NCI-H2171 treated with DMSO at 0.1 percent for 48 hours (cell line): ENCODE measurements around the gene LZTFL1.
"Not testable (repeated sequence)": the region's sequence is repeated elsewhere in the genome, so short reads cannot be mapped to it uniquely, and the experiment has no call there.

Experiments
- DNase-seq: peaks from one replicate; lab custom pipeline; 2025; lab: John Stamatoyannopoulos, UW

Gene LZTFL1

DNA sequence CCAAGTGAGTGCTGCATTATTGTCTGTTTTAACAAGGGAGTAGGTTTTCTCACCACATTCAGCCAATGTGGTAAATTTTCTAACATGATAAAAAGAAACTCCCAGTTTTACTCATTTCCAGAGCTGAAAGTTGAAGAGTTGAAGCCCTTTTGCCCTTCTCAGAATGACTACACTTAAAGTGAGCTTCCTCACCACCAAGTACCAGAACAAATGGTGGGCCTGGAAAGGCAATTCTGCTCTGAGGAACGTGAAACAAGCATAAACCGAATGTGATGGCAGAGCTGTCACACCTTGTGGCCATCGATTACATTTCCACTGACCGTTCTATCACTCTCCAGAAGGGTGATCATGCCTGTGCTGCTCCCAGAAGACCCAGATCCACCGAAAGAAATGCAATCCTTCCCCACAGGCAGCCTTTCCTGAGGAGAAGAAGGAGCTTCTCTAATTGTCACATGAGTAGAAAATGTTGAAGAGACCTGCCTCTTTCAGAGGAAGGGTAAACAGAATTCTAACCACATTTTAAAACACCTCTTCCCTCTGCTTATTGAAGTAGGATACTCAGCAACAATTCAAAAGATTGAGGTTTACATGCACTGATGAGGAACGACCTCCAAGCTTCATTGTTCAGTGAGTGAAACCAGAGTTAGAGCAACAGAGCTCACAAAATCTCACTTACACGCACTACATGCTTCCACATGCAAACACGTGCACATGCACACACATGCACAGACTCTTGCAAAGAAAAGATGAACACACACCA lies 23.0 kb upstream of the LZTFL1 start:
- no peak for DNase-seq

- DNase-seq = no peak
These were observed 19.3 kb upstream of the LZTFL1 start for GRCh38 chr3:45861043-45861719.

DNA sequence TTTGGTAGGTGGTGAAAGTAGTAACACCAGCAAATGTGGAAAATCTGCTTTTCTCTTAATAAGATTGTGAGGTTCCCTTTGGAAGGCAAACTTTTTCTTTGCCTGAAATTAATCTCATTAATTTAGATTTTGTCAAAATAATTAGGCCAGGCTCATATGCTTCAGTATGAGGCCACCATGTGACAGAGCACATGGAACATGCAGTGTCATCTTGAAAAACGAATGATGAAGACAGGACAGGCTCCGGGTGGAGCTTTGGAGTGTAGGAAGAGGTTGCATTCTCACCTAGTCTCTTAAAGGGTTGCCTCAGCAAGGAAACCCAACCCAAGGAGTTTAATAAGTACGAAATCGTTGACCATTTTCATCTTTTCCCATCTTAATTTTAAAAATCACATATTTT lies 18.6 kb upstream of the LZTFL1 start:
- DNase-seq = no peak

DNA sequence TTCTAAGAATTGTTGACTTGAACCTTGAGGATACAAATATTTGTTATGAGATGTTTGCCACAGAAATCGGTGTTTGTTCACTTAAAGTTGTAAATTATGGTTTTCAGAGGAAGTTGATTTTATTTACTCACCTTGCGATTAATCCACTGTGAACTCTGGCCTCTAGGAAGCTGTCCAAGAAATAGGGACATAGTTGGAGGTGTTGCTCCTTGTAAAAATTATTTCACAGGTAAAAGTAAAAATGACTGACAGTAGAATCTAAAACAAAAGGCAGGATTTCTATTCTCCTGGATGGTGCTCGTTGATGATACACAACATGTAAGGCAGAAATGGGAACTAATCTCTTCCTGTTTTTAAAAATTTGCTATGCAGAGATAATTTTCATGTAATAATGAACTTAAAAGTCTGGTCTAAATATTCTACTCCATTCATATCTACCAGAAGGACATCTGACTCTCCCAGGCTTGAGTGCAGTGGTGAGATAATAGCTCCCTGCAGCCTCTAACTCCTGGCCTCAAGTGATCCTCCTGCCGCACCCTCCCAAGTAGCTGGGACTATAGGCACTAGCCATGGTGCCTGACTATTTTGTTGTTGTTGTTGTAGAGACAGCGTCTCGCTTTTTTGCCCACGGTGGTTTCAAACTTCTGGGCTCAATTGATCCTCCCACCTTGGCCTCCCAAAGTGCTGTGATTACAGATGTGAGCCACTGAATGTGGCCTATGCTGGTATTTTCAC lies 17.1 kb upstream of the LZTFL1 start:
- DNase-seq = no peak

- not testable (repeated sequence) for DNase-seq
These were observed 15.1 kb upstream of the LZTFL1 start for GRCh38 chr3:45857024-45857423.

- DNase-seq = not testable (repeated sequence)
These were observed 14.4 kb upstream of the LZTFL1 start for GRCh38 chr3:45856323-45856722.

DNA sequence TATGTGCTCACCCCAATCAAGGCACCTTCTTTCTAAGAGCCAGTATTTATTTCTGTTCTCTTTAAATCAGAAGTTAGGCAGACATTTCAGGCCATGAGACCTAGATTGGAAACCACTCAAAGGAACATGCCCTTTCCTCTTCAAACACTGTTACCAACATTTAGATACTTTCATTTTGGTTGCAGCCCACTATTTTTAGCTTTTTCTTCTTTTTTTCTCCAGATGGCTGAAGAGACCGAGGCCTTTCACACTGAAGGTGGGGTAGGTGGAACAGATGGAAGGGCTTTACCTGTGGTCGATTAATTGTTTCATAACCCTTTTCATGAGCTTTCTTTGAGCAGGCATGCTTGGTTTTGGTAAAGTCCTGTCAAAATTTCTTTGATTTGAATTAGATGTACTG lies 10.9 kb upstream of the LZTFL1 start:
- DNase-seq = peak; percentile 1

- no peak for DNase-seq
These were observed 6.5 kb upstream of the LZTFL1 start for GRCh38 chr3:45848392-45848791.

GRCh38 chr3:45844616-45845015 lies 2.7 kb upstream of the LZTFL1 start:
- no peak for DNase-seq

DNA sequence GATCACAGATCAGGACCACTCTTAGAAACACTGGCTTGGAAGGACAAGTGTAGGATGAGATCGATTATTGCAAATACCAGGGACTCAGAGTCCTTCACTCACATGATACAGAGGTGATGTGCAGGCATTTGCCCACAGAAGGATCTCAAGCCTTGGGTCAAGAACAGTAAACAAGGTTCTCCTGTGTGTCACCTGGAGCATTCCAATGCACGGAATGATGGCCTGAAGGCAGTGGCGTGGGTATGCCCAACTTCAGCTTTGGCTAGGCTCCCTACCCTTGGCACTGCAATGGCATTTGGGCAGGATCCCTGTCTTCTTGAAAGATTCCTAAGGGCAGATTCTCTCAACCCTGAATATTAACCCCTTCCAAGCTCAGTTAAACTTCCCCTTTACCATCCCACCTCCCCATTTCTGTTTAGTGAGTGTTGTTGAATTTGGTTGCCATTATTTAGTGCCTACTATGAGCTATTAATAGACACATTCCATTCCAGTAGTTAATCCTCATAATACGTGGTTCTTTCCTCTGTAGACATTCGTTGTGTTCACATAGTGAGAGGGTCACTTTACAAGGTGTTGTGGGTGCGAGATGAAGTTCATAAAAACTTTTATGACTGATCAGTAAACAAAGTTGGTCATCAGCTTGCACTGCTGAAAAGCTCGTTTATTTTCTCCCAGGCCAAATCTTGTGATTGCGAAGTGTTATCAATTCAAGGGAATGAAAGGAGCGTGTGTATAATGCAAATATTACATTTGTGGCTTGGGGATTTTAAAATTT lies 1.1 kb upstream of the LZTFL1 start:
- DNase-seq = no peak

DNA sequence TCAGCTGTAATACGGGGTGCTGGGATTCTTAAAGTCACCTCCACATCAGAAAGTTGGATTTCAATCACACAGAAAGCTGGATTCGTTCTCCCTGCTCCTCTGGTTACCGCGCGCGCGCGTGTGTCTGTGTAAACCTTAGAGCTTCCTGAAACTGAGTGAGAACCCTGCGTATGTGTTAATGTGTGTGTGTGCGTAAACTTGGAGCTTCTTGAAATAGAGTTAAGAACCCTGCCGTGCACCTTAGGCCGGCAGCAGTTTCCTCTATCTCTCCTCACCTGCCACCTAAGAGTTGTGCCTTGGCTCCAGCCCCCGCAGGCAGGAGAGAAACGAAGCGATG lies 531 bp downstream of the LZTFL1 start:
- no peak for DNase-seq

DNA sequence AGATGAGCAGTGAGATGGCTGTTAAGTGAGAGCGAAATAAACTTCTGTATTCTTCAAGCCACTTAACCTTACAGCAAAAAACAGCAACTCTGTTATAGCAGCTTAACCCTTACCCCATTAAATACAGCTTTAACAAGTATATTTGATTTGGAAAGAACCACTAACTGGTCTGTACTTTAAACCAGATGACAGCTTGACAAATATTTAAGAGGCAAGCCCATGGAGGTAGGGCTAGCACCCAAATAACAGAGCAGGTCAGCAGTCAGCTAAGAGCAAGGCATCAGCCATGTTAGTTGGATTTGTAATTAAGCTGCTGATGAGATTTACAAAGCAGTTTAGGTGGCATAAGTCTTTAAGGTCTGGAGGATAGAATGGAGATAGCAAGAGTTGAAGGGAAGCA lies 3.5 kb downstream of the LZTFL1 start:
- DNase-seq = no peak

GRCh38 chr3:45832699-45833098 lies 9.2 kb downstream of the LZTFL1 start:
- peak; percentile 16 for DNase-seq

GRCh38 chr3:45830121-45830520 lies 11.8 kb downstream of the LZTFL1 start:
- DNase-seq = no peak

GRCh38 chr3:45826908-45827307 lies 15.0 kb downstream of the LZTFL1 start:
- DNase-seq = no peak

DNA sequence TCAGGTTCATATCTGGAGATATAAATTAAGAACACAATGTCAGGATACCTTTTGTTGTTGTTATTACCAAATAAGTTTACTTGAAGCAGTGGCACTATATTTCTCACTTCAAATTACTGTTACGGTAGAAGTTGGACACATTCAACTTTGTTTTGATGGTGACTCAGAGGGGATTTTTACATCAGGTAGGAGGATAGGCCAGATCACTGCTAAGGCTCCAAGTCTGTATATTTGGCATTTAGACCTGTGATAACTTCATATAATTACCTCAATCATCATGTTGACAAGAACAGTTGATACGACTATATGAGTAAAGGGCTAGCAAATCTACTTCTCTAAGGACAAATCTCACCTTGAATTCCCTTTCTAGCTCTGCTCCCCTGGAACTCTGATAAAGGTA lies 15.6 kb downstream of the LZTFL1 start:
- DNase-seq = no peak

DNA sequence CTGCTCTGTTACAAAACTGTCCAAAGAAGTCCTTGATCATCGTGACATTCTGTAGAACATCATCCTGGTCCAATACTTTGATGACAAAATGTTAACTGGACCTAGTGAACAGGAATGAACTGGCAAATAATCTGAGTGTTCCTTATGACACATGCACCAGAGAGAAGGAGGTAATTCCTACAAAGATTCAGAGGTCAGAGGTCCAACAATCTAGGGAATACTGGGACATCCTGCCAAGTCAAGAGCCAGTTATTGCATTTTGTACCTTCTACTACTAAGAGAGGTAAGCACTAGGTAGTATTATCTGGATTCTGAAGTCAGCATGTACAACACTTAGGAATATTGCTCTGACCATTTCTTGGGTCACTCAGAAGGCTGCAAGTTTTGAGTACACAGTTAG lies 20.8 kb downstream of the LZTFL1 start:
- no peak for DNase-seq

GRCh38 chr3:45819543-45819942 lies 22.4 kb downstream of the LZTFL1 start:
- no peak for DNase-seq

GRCh38 chr3:45817831-45818522 lies 23.9 kb downstream of the LZTFL1 start:
- DNase-seq = peak; percentile 18

DNA sequence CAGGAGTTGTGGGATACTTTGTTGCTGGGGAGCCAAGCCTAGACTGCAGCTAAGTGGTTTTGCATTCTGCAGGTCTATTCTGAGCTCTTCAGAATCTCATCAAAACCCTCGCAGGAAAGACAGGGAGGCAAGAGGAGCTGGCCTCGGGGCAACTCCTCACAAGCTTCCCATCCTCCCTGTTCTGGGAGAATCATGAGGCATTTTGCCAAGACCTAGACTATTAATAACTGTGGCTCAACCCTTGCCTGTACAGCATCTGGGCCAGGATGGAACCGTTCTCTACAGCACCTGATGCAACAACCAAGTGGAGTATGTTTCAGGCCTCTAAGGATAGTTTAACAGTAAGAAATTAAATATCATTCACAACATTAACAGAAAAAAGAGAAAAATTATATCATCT lies 25.4 kb downstream of the LZTFL1 start:
- no peak for DNase-seq

GRCh38 chr3:45814322-45814721 lies 27.6 kb downstream of the LZTFL1 start:
- DNase-seq = no peak
